ENCODE measurements around the gene KAT2B.

- no peak for TF ChIP-seq SUZ12 (IDR thresholded peaks at IDR 0.05; ENCODE audit: extremely low read depth, insufficient read depth, insufficient read length)
- no peak for TF ChIP-seq YY1 (IDR thresholded peaks at IDR 0.05; ENCODE audit: insufficient read depth, insufficient read length)
- no peak for TF ChIP-seq ZNF274 (IDR thresholded peaks at IDR 0.05; ENCODE audit: low read depth, low read length)
These were observed 13.1 kb upstream of the KAT2B start for GRCh38 chr3:20027136-20027535.

All from NT2/D1 (cell line).